ENCODE measurements around the gene GALNT9.

The GALNT9 gene

DNA sequence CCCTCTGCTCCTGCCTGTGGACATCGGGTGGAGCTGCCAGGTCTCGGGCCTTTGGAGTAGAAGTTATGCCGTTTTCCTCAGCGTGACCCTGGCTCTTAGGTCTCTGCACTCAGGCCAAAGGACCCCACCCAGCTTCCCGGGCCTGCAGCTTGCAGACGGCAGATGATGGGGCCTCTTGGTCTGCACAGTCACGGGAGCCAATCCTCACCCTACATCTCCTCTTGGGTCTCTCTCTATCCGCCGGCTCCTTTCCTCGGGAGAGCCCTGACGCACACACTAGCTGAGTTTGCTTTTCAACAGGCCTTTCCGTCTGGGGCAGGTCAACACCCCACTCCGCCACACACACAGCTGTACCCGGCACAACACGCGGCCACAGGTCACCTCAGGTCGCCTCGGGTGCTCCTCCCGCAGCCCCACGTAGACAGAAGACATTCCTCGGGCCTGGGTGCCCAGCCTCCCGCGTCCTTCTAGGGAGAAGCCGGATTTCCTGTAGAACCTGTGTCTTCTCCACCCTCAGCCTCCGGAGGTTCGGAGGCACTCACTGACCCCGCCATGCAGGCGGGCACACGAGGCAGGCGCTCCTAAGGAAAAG lies 9.9 kb downstream of the GALNT9 start:
- ATAC-seq (ENCODE audit: insufficient read depth, low read depth) (no peak), DNase-seq (no peak)
- Histone ChIP-seq H3K4me2 (ENCODE audit: insufficient read depth, low read length) (no peak overlapping the region), H3K79me2 (ENCODE audit: insufficient read depth, low read length) (no peaks in the 10 kb centered on the region), H3K4me1 (ENCODE audit: insufficient read depth, low read length) (no peaks in the 10 kb centered on the region), H3K36me3 (ENCODE audit: insufficient read depth, low read length) (no peaks in the 10 kb centered on the region), H2AFZ (ENCODE audit: low read depth, low read length) (no peak overlapping the region), H3K4me3 (ENCODE audit: low read depth in 1 of 2, low read length in 2 of 2) (no peak overlapping the region), H3K9me3 (ENCODE audit: insufficient read depth, low read length, severe bottlenecking) (no peaks in the 10 kb centered on the region), H3K27me3 (ENCODE audit: insufficient read depth, low read length, poor library complexity) (peaks cover 2% of the 10 kb centered on the region), H4K20me1 (ENCODE audit: insufficient read depth, low read length) (0 out of 2 replicates have a peak, but pooled peaks cover 5% of the 10 kb centered on the region), H3K9ac (ENCODE audit: low read depth, low read length) (no peak overlapping the region), H3K27ac (ENCODE audit: low read length) (no peak overlapping the region)
- TF ChIP-seq, protein P1, sequence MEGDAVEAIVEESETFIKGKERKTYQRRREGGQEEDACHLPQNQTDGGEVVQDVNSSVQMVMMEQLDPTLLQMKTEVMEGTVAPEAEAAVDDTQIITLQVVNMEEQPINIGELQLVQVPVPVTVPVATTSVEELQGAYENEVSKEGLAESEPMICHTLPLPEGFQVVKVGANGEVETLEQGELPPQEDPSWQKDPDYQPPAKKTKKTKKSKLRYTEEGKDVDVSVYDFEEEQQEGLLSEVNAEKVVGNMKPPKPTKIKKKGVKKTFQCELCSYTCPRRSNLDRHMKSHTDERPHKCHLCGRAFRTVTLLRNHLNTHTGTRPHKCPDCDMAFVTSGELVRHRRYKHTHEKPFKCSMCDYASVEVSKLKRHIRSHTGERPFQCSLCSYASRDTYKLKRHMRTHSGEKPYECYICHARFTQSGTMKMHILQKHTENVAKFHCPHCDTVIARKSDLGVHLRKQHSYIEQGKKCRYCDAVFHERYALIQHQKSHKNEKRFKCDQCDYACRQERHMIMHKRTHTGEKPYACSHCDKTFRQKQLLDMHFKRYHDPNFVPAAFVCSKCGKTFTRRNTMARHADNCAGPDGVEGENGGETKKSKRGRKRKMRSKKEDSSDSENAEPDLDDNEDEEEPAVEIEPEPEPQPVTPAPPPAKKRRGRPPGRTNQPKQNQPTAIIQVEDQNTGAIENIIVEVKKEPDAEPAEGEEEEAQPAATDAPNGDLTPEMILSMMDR (IDR thresholded peaks at IDR 0.05; ENCODE audit: borderline replicate concordance, extremely low read depth, low read length, poor library complexity, severe bottlenecking), result no peak
- TF ChIP-seq EZH2 (IDR thresholded peaks at IDR 0.05; ENCODE audit: borderline replicate concordance, low read depth, low read length, severe bottlenecking), result no peak

DNA sequence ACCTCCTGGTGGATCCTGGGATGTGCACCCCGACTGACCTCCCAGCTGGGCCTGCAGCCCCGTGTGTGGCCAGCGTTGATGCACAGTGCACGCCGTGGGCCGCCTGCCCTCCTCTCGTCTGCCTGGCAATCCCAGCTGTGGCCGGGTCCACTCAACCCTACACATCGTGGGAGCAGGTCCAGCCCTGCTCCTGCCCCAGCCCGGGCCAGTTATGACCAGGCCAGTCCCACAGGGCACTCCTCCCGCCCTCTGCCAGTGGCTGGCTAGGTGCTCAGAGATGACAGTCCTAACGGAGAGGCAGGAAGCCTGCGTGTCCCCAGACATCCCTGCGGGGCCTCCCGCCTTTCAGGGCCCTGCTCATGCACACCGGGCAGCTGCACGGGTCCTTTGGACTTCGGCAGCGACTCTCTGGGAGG lies 10.8 kb downstream of the GALNT9 start:
- DNase-seq, result no peak
- H3K4me1 ChIP-seq (ENCODE audit: insufficient read depth, low read length), result no peaks in the 10 kb centered on the region

DNA sequence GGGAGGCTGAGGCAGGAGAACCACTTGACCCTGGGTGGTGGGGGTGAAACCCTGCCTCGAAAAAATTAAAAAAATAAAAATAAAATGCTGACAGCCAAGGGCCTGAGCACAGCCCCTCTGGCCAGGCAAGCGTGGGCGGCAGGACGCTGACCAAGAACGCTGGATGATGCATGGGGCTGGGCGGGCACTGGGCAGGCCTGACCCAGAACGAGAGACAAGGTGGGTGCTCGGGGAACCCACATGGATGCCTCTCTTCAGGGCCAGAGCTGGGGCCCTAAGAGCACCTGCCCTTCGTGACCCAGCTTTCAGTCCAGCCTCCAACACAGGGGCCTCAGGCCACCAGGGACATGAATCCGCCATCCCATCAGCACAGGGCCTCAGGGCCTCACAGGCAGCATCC lies 11.3 kb downstream of the GALNT9 start:
- Histone ChIP-seq H4K20me1 (ENCODE audit: insufficient read depth, low read length) (0 out of 2 replicates have a peak, but pooled peaks cover 5% of the 10 kb centered on the region), H3K4me3 (ENCODE audit: low read depth in 1 of 2, low read length in 2 of 2) (no peak overlapping the region), H3K4me2 (ENCODE audit: insufficient read depth, low read length) (no peak overlapping the region), H3K9me3 (ENCODE audit: insufficient read depth, low read length, severe bottlenecking) (no peaks in the 10 kb centered on the region), H2AFZ (ENCODE audit: low read depth, low read length) (no peak overlapping the region), H3K4me1 (ENCODE audit: insufficient read depth, low read length) (no peaks in the 10 kb centered on the region), H3K36me3 (ENCODE audit: insufficient read depth, low read length) (no peaks in the 10 kb centered on the region), H3K27me3 (ENCODE audit: insufficient read depth, low read length, poor library complexity) (peaks cover 2% of the 10 kb centered on the region), H3K9ac (ENCODE audit: low read depth, low read length) (no peak overlapping the region), H3K27ac (ENCODE audit: low read length) (no peak overlapping the region), H3K79me2 (ENCODE audit: insufficient read depth, low read length) (no peaks in the 10 kb centered on the region)
- no peak for TF ChIP-seq EZH2 (IDR thresholded peaks at IDR 0.05; ENCODE audit: borderline replicate concordance, low read depth, low read length, severe bottlenecking)
- TF ChIP-seq, protein P1 (IDR thresholded peaks at IDR 0.05; ENCODE audit: borderline replicate concordance, extremely low read depth, low read length, poor library complexity, severe bottlenecking), result no peak
- no peak for DNase-seq
- no peak for ATAC-seq (ENCODE audit: insufficient read depth, low read depth)

More for the DNA sequence above, 10.8 kb downstream of the GALNT9 start:
- no peak overlapping the region for H2AFZ ChIP-seq (ENCODE audit: low read depth, low read length)
- H3K27ac ChIP-seq (ENCODE audit: low read length), result no peak overlapping the region
- 0 out of 2 replicates have a peak, but pooled peaks cover 5% of the 10 kb centered on the region for H4K20me1 ChIP-seq (ENCODE audit: insufficient read depth, low read length)
- H3K9me3 ChIP-seq (ENCODE audit: insufficient read depth, low read length, severe bottlenecking), result no peaks in the 10 kb centered on the region
- peaks cover 2% of the 10 kb centered on the region for H3K27me3 ChIP-seq (ENCODE audit: insufficient read depth, low read length, poor library complexity)
- no peaks in the 10 kb centered on the region for H3K36me3 ChIP-seq (ENCODE audit: insufficient read depth, low read length)
- ATAC-seq (ENCODE audit: insufficient read depth, low read depth), result no peak
- TF ChIP-seq, protein P1 (IDR thresholded peaks at IDR 0.05; ENCODE audit: borderline replicate concordance, extremely low read depth, low read length, poor library complexity, severe bottlenecking), result no peak
- no peak for TF ChIP-seq EZH2 (IDR thresholded peaks at IDR 0.05; ENCODE audit: borderline replicate concordance, low read depth, low read length, severe bottlenecking)
- no peak overlapping the region for H3K4me2 ChIP-seq (ENCODE audit: insufficient read depth, low read length)
- no peaks in the 10 kb centered on the region for H3K79me2 ChIP-seq (ENCODE audit: insufficient read depth, low read length)
- no peak overlapping the region for H3K9ac ChIP-seq (ENCODE audit: low read depth, low read length)
- no peak overlapping the region for H3K4me3 ChIP-seq (ENCODE audit: low read depth in 1 of 2, low read length in 2 of 2)

All from DND-41 (cell line).